Measurements from ENCODE around the gene RHOV. TPM values are rescaled to one million over a fixed set of nuclear protein-coding genes. Genes with fewer than 3 reads are reported as not detected.

Gene RHOV
- total RNA-seq, 3 donors from 2014 or later: 0.35 to 0.53 (median 0.49) TPM

- Mint-ChIP-seq H3K4me1 (ENCODE audit: low read depth) (peaks cover 24% of the 10 kb centered on the region), H3K4me3 (peak within 1 kb of the TSS; percentile 99), H3K9me3 (no peaks in the 10 kb centered on the region), H3K36me3 (ENCODE audit: insufficient read depth) (peaks cover 8% of the 10 kb centered on the region), H3K27me3 (ENCODE audit: low read depth) (no peaks in the 10 kb centered on the region)
- ATAC-seq (peak; percentile 98), DNase-seq (peak; percentile 99)
Observed at GRCh38 chr15:40893733-40894680, 20.0 kb upstream of the RHOV start, which contains the start of gene VPS18. Gene VPS18, plus strand, starts transcription at chr15:40894450. Its CDS starts 319 bp downstream, at chr15:40894769.

- ATAC-seq: no peak
- Mint-ChIP-seq H3K36me3 (ENCODE audit: insufficient read depth) (peaks cover 7% of the 10 kb centered on the region), H3K4me3 (no peak overlapping the region), H3K4me1 (ENCODE audit: low read depth) (peaks cover 24% of the 10 kb centered on the region), H3K9me3 (no peaks in the 10 kb centered on the region), H3K27me3 (ENCODE audit: low read depth) (no peaks in the 10 kb centered on the region)
- no peak for DNase-seq
Observed at GRCh38 chr15:40893019-40893670, 19.1 kb upstream of the RHOV start.

GRCh38 chr15:40892447-40893012, 18.5 kb upstream of the RHOV start:
- peaks cover 24% of the 10 kb centered on the region for H3K4me1 Mint-ChIP-seq (ENCODE audit: low read depth)

GRCh38 chr15:40891810-40892446, 17.9 kb upstream of the RHOV start:
- Mint-ChIP-seq H3K36me3 (ENCODE audit: insufficient read depth) (peaks cover 3% of the 10 kb centered on the region), H3K4me3 (no peak overlapping the region), H3K27me3 (ENCODE audit: low read depth) (no peaks in the 10 kb centered on the region), H3K4me1 (ENCODE audit: low read depth) (peaks cover 24% of the 10 kb centered on the region), H3K9me3 (no peaks in the 10 kb centered on the region)
- DNase-seq (no peak), ATAC-seq (no peak)

More at GRCh38 chr15:40892447-40893012, 18.5 kb upstream of the RHOV start:
- H3K36me3 Mint-ChIP-seq (ENCODE audit: insufficient read depth): peaks cover 4% of the 10 kb centered on the region
- H3K27me3 Mint-ChIP-seq (ENCODE audit: low read depth): no peaks in the 10 kb centered on the region
- DNase-seq: no peak
- ATAC-seq: no peak
- no peak overlapping the region for H3K4me3 Mint-ChIP-seq
- no peaks in the 10 kb centered on the region for H3K9me3 Mint-ChIP-seq

GRCh38 chr15:40891138-40891537, 17.1 kb upstream of the RHOV start:
- peaks cover 24% of the 10 kb centered on the region for H3K4me1 Mint-ChIP-seq (ENCODE audit: low read depth)
- H3K27me3 Mint-ChIP-seq (ENCODE audit: low read depth): no peaks in the 10 kb centered on the region
- DNase-seq (no peak), ATAC-seq (no peak)
- no peaks in the 10 kb centered on the region for H3K9me3 Mint-ChIP-seq
- peaks cover 2% of the 10 kb centered on the region for H3K36me3 Mint-ChIP-seq (ENCODE audit: insufficient read depth)
- H3K4me3 Mint-ChIP-seq: no peak overlapping the region

GRCh38 chr15:40889112-40889511, 15.1 kb upstream of the RHOV start:
- DNase-seq (no peak), ATAC-seq (no peak)
- Mint-ChIP-seq H3K4me3 (no peak overlapping the region), H3K36me3 (ENCODE audit: insufficient read depth) (no peaks in the 10 kb centered on the region), H3K4me1 (ENCODE audit: low read depth) (peaks cover 21% of the 10 kb centered on the region), H3K27me3 (ENCODE audit: low read depth) (no peaks in the 10 kb centered on the region), H3K9me3 (no peaks in the 10 kb centered on the region)

GRCh38 chr15:40886586-40886985, 12.6 kb upstream of the RHOV start:
- Mint-ChIP-seq H3K9me3 (no peaks in the 10 kb centered on the region), H3K36me3 (ENCODE audit: insufficient read depth) (no peaks in the 10 kb centered on the region), H3K27me3 (ENCODE audit: low read depth) (no peaks in the 10 kb centered on the region), H3K4me3 (no peak overlapping the region), H3K4me1 (ENCODE audit: low read depth) (peaks cover 10% of the 10 kb centered on the region)
- DNase-seq: no peak
- no peak for ATAC-seq

GRCh38 chr15:40881351-40881750, 7.3 kb upstream of the RHOV start:
- no peaks in the 10 kb centered on the region for H3K9me3 Mint-ChIP-seq
- H3K4me1 Mint-ChIP-seq (ENCODE audit: low read depth): peaks cover 15% of the 10 kb centered on the region
- ATAC-seq (no peak), DNase-seq (no peak)
- H3K36me3 Mint-ChIP-seq (ENCODE audit: insufficient read depth): no peaks in the 10 kb centered on the region
- H3K27me3 Mint-ChIP-seq (ENCODE audit: low read depth): peaks cover 2% of the 10 kb centered on the region
- no peak overlapping the region for H3K4me3 Mint-ChIP-seq

GRCh38 chr15:40879609-40880008, 5.6 kb upstream of the RHOV start:
- H3K9me3 Mint-ChIP-seq: no peaks in the 10 kb centered on the region
- peaks cover 2% of the 10 kb centered on the region for H3K27me3 Mint-ChIP-seq (ENCODE audit: low read depth)
- no peaks in the 10 kb centered on the region for H3K36me3 Mint-ChIP-seq (ENCODE audit: insufficient read depth)
- no peak overlapping the region for H3K4me3 Mint-ChIP-seq
- ATAC-seq (no peak), DNase-seq (no peak)
- peaks cover 8% of the 10 kb centered on the region for H3K4me1 Mint-ChIP-seq (ENCODE audit: low read depth)

- DNase-seq (no peak), ATAC-seq (peak; percentile 89 to 90)
- peaks cover 7% of the 10 kb centered on the region for H3K4me1 Mint-ChIP-seq (ENCODE audit: low read depth)
- H3K4me3 Mint-ChIP-seq: no peak overlapping the region
- peaks cover 2% of the 10 kb centered on the region for H3K27me3 Mint-ChIP-seq (ENCODE audit: low read depth)
- H3K36me3 Mint-ChIP-seq (ENCODE audit: insufficient read depth): no peaks in the 10 kb centered on the region
- no peaks in the 10 kb centered on the region for H3K9me3 Mint-ChIP-seq
Observed at GRCh38 chr15:40878785-40879184, 4.8 kb upstream of the RHOV start.

GRCh38 chr15:40877694-40878093, 3.7 kb upstream of the RHOV start:
- H3K27me3 Mint-ChIP-seq (ENCODE audit: low read depth): peaks cover 4% of the 10 kb centered on the region
- ATAC-seq: no peak
- no peaks in the 10 kb centered on the region for H3K9me3 Mint-ChIP-seq
- no peak for DNase-seq
- H3K4me1 Mint-ChIP-seq (ENCODE audit: low read depth): peaks cover 11% of the 10 kb centered on the region
- no peak overlapping the region for H3K4me3 Mint-ChIP-seq
- no peaks in the 10 kb centered on the region for H3K36me3 Mint-ChIP-seq (ENCODE audit: insufficient read depth)

GRCh38 chr15:40875991-40876730, 2.1 kb upstream of the RHOV start:
- Mint-ChIP-seq H3K4me3 (no peak overlapping the region), H3K4me1 (ENCODE audit: low read depth) (peaks cover 25% of the 10 kb centered on the region), H3K36me3 (ENCODE audit: insufficient read depth) (no peaks in the 10 kb centered on the region), H3K9me3 (no peaks in the 10 kb centered on the region), H3K27me3 (ENCODE audit: low read depth) (peaks cover 4% of the 10 kb centered on the region)
- no peak for DNase-seq
- ATAC-seq: no peak

GRCh38 chr15:40872791-40873693, 992 bp downstream of the RHOV start:
- H3K9me3 Mint-ChIP-seq: no peaks in the 10 kb centered on the region
- DNase-seq (no peak), ATAC-seq (no peak)
- peak overlapping the region; percentile 73 for H3K4me3 Mint-ChIP-seq
- peaks cover 20% of the 10 kb centered on the region for H3K4me1 Mint-ChIP-seq (ENCODE audit: low read depth)
- H3K27me3 Mint-ChIP-seq (ENCODE audit: low read depth): peaks cover 4% of the 10 kb centered on the region
- H3K36me3 Mint-ChIP-seq (ENCODE audit: insufficient read depth): no peaks in the 10 kb centered on the region
